GM15510 (cell line): ENCODE data around the gene UBE2G2.

ENCODE experiments used
- POLR2A ChIP-seq: IDR thresholded peaks from 3 replicates; pipeline ENCODE4 v1.6.1; 2011; ENCODE audit warnings: borderline replicate concordance; ENCODE audit not compliant: insufficient read length; ENCODE audit errors: extremely low read depth

Gene UBE2G2

GRCh38 chr21:44785620-44786335 lies 15.8 kb downstream of the UBE2G2 start:
- no peak for TF ChIP-seq POLR2A

- TF ChIP-seq POLR2A, result no peak
These were observed 16.8 kb downstream of the UBE2G2 start for GRCh38 chr21:44784810-44785209.

GRCh38 chr21:44783020-44783696 lies 18.5 kb downstream of the UBE2G2 start:
- no peak for TF ChIP-seq POLR2A

GRCh38 chr21:44780767-44781459 lies 20.7 kb downstream of the UBE2G2 start:
- no peak for TF ChIP-seq POLR2A

GRCh38 chr21:44780137-44780502 lies 21.5 kb downstream of the UBE2G2 start:
- TF ChIP-seq POLR2A, result no peak

- no peak for TF ChIP-seq POLR2A
These were observed 22.0 kb downstream of the UBE2G2 start for GRCh38 chr21:44779417-44780136.

GRCh38 chr21:44778983-44779382 lies 22.6 kb downstream of the UBE2G2 start:
- TF ChIP-seq POLR2A, result no peak

GRCh38 chr21:44778499-44778911 lies 23.1 kb downstream of the UBE2G2 start:
- TF ChIP-seq POLR2A, result no peak

- TF ChIP-seq POLR2A, result no peak
These were observed 23.5 kb downstream of the UBE2G2 start for GRCh38 chr21:44778094-44778493.

GRCh38 chr21:44774972-44775371 lies 26.6 kb downstream of the UBE2G2 start:
- TF ChIP-seq POLR2A, result no peak

- no peak for TF ChIP-seq POLR2A
These were observed 28.2 kb downstream of the UBE2G2 start for GRCh38 chr21:44773291-44773932.

GRCh38 chr21:44771896-44772525 lies 29.6 kb downstream of the UBE2G2 start:
- no peak for TF ChIP-seq POLR2A

GRCh38 chr21:44767834-44768831 lies 33.5 kb downstream of the UBE2G2 start:
- no peak for TF ChIP-seq POLR2A
